GM18868 (cell line): Measurements from ENCODE around the gene RNASE8.
"Not testable (repeated sequence)": the region's sequence is repeated elsewhere in the genome, so short reads cannot be mapped to it uniquely, and the experiment has no call there.

ENCODE experiments used
- ATAC-seq: cut with Tn5 transposase; IDR thresholded peaks from one replicate; pipeline ENCODE4 v1.9.1; 2021; ENCODE audit warnings: mild to moderate bottlenecking, moderate library complexity; ENCODE audit not compliant: unreplicated experiment

RNASE8 gene, protein sequence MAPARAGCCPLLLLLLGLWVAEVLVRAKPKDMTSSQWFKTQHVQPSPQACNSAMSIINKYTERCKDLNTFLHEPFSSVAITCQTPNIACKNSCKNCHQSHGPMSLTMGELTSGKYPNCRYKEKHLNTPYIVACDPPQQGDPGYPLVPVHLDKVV

DNA sequence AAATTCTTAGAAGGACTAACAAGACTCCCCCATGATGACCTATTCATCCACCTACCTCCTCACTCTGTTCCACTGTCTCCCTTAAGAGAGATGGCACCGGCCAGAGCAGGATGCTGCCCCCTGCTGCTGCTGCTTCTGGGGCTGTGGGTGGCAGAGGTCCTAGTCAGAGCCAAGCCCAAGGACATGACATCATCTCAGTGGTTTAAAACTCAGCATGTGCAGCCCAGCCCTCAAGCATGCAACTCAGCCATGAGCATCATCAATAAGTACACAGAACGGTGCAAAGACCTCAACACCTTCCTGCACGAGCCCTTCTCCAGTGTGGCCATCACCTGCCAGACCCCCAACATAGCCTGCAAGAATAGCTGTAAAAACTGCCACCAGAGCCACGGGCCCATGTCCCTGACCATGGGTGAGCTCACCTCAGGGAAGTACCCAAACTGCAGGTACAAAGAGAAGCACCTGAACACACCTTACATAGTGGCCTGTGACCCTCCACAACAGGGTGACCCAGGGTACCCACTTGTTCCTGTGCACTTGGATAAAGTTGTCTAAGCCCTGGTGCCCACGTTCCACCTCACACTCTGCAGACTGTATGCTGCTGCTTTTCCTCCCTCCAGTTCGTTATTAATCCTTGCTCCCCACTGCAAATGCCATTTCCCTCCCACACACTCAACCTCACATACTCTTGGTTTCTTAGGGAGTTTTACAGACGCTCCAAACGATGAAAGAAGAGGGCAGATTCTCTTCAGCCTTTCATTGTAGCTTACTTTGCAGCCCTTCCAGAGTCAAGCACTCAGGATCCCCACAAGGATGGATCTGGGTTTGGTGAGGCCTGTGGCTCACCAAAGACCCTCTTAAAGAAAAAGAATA lies at the start of gene RNASE8:
RNASE8 (plus strand) TSS at position 20 of the 873 bp plus-strand sequence; CDS start at position 91, 71 bp downstream.
- ATAC-seq: no peak

DNA sequence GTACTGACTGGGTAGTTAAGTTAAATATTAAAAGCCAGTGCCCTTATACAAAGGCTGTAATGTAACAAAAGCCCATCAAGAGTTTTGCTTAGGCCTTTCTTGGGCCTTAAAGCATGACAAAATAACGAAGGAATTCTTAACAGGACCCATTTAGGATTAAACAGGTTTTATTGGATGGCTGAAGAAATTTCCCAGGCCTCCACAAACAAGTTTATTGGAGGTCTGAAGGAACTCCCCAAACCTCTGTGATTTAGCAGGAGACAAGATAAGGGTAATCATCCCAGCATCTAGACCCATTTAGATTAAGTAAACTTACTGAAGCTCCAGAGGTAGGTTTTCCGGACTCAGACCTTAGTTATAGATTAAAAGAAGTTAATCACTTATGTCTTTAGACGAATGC lies 47.9 kb upstream of the RNASE8 start:
- ATAC-seq: not testable (repeated sequence)

DNA sequence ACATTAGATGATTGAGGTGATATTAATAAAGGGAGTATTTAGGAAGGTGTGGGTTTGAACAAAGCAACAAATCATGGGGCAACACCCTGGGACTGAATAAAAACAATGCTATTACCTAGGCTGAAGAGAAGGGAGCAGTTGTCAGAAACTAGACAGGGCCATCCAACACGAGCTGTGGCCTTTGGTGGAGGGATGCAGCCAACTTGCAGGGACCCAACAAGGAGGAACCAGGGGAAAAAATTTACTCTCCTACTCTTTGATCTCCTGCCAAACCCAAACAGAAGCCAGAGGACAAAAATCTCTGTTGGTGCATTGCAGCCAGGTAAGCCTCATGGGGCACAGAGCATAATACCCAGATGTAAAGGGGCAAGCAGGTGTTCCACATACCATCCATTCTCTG lies 46.5 kb upstream of the RNASE8 start:
- ATAC-seq: no peak

DNA sequence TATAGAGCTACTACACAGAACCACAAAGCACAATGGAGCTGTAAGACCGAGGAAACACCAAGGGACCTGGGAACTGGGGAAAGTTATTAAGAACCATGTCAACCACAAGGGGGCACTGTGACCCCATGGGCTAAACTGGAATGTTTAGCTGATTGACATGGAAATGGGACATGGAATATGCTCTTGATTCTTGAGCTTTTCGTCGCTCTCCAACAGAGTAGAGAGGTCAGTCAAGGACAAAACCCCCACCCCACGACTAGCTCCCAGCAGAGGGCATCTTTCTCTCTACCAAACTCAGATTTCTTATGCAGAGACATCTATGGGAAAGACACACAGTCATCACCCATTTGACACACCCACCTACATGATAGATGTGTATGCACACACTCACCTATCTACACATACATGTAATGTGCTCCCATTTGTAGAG lies 42.8 kb upstream of the RNASE8 start:
- ATAC-seq: peak; percentile 60

DNA sequence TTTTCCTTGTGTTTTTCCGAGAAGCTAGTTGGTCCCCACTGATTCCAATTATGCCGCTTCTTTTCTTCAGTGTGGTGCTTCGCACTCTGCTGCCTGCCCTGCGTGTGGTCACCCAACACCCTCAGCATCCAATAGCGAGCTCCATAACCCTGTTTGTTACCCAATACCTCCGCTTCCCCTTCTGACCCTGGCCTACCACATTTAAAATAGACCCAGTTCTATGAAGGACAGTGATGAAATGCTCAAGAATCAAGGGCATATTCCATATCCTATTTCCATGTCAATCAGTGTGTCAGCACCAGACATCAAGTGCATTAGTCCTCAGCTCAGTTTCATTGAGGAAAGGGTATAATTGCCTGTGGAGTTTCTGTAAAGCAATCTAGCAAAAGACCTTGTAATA lies 42.3 kb upstream of the RNASE8 start:
- ATAC-seq: no peak

DNA sequence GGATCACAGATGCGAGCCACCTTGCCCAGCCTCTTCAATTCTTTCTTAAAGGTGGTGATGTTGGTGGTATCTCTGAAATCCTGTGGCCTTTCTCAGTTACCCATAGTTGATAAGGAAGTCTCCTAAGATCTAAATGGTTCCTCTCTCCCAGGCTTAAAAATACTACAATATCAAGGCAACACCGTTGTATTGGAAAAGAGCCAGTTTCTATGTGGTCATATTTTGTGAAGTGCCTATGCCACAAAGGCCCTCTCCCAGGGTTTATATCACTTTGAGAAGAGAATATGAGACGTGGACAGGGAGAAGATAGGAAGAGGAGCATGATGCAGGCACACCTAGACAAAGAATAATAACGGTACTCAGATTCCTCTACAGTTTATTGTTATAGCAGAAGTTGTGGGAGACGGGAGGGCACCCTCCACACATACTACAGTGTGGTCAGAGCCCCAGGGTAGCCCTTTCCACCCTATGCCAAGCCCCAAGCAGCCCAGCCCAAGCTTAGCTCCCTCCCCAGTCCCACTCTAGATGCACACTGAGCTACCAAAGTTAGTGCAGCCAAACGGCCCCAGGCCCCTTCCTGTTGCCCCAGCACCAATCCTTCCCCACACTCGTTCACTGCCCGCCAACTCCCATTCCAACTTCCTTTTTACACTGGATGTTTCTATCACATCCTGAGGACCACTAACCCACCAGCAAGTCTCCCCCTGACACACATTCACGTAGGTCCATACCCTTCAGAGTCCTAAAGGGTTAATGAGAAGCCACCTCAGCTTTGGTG lies 41.0 kb upstream of the RNASE8 start:
- ATAC-seq: no peak

DNA sequence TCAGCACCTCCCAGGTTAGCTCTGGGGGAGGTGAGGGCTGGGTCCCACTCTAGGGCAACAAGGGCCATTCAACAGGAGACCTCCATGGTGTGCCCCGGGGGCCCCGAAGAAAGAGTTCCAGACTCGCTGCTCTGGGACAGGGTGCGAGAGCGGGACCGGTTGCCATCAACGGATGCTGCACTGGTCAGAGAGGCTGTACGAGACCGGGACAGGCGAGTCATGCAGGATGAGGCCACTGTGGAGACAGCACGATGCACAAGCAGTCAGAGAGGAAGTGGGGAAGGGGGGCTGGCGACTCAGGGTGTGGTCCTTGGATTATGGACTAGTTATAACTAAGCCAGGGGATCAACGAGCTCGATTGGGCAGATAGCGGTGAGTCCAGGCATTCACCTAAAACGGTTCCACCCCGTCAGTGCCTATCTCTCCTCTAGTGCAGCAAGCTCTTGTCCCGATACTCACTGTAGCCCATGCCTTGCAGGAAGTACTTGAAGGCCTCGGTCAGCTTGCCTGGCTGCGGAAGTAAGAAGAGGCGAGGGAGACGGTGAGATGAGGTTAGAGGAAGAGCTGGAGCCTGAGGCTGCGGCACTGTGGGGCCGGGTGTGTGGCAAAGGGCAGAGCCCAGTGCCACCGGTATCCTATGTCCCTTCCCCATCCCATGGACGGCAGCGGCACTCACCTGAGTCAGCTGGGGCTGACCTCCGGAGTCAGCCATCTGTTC lies 39.9 kb upstream of the RNASE8 start:
- no peak for ATAC-seq

DNA sequence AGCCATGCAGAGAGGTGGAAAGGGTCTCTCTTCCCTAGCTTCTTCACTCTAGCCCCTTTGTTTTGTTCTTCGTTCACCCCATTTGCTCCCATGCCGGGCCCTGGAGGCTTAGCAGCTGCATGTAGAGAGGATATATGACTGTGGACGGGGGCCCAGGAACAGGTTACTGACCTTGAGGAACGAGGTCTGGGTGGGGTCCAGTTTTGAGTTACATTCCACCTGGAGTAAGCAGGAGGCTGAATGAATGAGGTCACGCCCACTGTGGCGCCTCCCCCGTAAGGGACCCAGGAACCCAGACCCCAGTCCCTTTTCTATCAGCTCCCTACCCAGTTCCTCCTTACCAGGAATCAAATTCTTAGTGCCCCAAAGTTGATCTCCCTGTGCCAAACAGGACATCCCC lies 39.3 kb upstream of the RNASE8 start:
- no peak for ATAC-seq

DNA sequence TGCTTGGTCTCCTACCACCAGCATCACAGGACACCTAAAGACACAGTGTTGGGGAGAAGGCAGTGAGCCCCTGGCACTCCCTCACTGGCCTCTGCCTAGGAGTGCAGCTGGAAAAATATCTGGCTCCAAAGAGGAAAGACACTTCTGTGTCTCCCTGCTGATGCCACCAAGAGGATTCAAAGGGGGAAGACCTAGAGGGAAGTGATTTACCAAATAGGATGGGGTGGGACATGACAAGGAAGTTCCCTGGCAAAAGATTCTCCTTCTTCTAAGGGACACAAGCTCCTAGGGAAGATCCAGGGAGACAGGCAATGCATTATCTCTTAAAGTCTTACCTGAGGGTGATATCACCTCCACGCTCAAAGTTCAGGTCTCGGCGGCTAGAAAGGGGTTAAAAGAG lies 38.8 kb upstream of the RNASE8 start:
- no peak for ATAC-seq

DNA sequence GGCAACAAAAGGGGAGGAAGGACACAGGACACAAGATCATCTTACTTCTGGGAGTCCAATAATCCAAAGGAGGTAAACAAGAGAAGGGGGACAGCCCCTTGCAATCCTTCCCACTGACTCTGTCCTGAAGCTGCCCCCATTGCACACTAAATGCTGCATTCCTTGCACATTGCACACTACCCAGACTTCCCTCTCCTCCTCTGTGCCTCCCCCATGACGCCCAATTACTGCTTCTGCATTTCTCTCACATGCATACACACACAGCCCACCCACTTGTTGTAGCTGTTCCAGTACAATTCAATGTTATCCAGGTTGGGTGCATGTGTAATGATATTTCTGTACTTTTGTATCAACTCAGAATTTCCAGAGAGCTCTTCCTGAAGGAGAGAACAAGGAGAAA lies 38.3 kb upstream of the RNASE8 start:
- ATAC-seq: no peak

DNA sequence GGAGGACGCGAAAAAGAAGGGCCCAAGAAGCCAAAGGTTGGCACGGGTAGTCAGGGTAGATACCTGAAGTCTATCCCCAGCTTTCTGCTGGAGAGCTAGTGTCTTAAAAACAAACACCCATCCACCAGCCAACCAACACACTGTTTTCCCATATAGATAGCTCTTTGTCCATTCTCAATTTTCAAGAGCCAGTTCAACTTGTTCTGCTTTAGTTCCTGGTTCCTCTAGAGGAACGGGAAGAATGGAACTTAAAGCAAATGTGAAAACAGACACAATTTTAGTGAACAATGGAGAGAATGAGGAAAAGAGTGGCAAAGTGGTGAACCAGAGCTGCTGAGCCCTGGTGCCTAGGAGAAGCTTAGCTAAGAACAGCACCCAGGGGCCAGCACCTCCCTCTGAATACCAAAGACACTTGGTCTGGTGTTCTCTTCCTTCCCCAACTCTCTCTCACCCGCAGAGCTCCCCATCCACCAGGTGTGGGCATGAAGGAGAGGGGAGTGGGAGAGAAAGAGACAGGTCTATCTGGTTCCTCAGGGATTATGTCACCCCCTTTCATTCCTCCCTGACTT lies 36.6 kb upstream of the RNASE8 start:
- ATAC-seq: no peak

DNA sequence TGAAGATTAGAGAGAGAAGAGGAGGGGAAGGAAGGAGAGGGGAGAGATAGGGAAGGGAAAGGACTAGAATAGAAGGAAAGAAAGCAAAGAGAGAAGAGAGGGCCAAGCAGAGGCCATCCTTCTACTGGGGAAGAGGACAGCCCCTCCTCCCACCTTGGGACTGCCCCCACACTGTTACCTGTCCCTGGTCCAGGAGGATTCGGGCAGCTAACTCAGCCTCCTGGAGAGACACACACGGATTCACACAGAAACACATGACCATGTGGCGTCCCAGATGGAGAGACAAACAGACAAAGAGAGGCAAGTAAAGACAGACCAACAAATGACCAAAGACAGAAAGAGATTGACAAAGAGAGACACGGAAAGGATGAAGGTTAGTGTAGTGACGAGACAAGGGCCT lies 34.9 kb upstream of the RNASE8 start:
- ATAC-seq: no peak

DNA sequence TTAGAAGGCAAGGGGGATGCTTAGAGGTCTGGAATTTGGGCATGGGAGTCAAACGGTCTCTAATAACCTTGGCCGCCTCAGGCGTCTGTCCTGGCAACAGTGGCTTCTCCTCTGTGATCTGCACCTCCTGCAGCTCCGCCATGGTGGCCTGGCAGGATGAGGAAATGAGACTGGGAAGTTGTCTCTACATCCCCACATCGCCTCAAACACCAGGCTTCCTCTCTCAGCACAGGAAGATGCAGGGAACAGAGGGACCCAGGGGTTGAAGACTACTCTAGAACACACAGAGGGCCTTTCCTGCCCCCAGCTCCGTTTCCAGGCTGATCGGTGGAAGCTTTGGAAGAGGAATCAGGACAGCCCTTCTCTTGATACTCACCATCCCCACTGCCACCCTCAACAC lies 34.4 kb upstream of the RNASE8 start:
- no peak for ATAC-seq

DNA sequence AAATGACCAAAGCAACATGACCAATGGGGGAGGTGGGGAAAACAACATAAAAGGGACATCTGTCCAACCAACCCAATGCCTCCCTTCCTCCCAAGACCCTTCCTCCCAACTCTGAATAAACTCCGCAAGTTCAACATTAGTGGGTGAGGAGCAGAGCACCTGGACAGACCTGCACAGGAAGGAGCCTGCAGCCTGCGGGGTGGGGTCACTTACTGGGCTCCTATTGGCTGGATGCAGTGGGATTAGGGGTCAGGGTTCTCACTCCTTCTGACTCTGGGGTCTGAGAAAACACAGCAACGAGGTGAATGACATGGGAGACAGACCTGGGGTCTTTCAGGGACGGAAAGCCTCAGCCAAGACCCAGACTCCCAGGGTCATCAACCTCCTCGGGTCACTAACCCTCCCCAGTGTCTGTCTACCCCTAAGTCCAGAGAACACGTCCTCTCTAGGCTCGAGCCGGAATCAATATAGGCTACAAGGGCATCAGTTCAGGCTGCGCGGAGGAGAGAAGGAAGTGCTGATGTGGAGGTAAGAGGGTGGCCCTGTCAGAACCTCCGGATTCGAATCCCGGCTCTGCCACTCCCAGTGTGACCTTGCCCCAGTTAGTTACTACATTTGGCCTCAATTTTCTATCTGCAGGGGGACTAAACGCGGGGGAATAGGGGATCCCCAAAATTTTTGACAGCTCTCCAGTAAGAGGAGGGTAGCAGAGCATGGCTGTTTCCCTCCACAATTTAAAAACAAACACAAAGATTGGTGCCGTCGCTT lies 33.6 kb upstream of the RNASE8 start:
- no peak for ATAC-seq

DNA sequence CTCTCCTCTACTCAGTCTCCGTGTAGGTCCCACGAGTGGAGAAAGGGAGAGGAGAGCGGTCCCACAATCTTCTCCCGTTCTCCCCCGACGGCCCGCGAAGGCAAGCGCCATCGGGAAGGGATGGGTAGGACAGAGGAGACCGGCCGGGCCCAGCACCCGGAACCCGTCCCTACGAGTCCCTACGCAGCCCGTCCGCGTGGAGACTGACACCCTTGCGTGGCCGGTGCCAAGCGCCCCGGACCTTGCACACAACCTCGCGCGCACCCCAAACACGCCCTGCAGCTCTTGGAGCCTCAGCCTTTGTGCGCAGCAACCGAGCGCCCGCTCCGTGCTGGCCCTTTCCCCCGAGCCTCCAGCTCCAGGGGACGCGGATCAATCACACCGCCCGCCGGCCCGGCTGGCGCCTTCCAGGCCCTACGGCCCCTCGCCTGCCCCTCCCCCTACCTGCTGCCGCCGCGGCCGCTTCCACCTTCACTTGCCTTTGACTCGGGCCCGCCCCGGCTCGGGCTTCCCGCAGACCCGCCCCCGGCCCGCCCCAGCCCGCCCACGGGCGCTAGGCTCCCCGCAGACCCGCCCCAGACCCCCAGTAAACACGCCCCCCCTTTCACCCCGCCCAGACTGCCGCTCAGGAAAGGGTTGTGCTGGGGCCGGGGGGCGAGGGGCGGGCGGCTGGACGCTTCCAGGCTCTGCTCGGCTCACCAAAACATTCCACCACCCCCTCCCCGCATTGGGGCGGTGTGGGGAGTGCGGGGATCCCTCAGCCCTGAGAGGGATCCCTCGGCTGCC lies 32.8 kb upstream of the RNASE8 start, which contains the start of gene NDRG2:
NDRG2 (minus strand) TSS at position 477 of the 786 bp plus-strand sequence. CDS start 1,746 bp downstream, outside the sequence.
- ATAC-seq: peak; percentile 80

DNA sequence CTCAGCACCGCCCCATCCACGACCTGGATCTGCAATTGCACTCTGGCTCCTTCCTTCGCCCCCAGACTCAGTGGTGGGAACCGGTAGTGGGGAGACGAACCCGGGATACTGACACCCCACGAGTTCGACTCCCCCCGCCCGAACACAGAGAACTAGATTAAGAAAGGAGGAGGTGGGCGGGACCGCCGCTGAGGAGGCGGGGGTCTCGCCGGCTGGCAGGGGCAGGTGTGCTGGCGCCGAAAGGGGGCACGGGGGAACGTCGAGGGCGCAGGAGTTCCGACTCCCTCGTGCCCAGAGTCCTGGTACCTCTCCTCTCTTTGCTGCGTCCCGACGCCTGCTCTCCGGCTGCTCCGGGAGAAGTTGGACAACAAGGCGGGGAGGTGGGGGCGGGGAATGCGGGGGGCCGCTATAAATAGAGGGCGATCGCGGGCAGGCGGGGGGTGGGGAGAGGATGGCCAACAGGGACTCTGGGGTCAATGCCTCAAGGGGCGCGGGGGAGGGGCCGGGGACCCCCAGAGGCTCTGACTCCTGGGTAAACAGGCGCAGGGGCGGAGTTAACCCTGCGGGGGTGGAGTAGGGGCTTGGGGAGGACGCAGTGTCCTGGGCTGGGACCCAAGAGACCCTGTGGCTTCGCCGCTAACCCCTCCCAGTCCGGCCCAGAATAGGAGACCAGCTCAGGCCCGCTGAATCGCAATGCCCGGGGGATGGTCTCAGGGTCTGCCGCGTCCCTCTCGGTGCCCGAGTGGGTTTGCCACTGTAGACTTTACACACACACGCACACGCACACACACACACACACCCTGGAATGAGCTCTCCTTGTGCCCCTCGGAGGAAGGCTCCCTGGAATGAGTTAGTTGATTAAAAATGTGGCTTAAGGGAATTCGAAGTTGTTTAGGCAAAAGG lies 32.0 kb upstream of the RNASE8 start:
- ATAC-seq: no peak

DNA sequence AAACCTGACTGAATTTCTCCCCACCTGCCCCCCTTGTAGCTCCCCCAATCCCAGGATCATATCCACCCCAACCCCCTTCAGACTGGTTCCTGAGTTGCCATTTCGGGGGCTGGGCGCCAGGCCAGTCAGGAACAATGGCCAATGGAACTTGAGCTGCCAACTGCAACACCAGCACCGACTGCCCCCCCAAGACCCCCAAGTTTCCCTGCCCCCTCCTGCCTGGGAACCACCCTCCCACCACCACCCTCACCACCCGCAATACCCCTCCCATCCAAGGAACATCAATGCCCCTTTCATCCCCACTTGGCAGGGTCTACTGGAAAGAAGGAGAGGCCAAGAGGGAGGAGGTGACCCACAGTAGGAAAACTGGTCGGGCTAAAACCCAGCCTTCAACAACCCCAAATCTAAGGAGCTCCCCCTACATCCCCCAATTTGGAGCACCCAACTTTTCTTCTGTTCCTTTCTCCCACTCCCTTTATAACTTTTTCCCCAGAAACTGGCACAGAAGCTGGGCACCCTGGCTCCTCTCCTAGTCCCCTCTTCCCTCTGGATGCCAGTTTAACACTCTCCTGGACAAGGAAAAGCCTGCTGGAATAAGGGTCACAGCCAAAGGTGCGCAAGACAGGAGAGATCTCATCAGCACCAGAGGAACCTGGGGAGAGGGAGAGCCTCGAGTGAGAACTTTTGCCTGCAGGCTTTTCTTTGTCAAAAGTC lies 31.2 kb upstream of the RNASE8 start:
- ATAC-seq: no peak

DNA sequence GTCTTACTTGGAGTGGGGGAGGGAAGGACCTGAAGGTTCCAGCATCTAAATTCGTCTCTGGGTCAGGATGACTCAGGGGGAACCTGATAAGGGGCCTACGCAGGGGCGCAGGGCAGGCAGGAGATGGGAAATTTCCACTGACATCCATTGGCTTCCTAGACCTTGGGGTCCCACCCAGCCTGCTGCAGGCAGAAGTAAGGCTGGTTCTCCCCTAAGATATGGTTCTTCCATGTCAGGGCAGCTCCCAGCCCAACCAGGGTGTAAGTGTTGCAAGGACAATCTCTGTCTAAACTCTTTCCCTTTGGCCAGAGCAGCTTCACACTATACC lies 30.7 kb upstream of the RNASE8 start:
- ATAC-seq: no peak
